Heart left ventricle (tissue), 16 donors: Measurements from ENCODE around the gene ALPL. TPM values are rescaled to one million over a fixed set of nuclear protein-coding genes. Genes with fewer than 3 reads are reported as not detected.
A peak's percentile ranks its signal among the peaks of the same experiment; 100 is the strongest.

ENCODE experiments used
- ATAC-seq, 4 donors: fragments of 200-7000 bp; cut with Tn5 transposase; one replicate each; pipeline ENCODE4 v1.9.1; 2020 to 2022; ENCODE audit warnings: moderate library complexity in 4 of 4, mild to moderate bottlenecking in 3 of 4, moderate number of reproducible peaks in 1 of 4
- DNase-seq, 5 donors: peaks; one replicate each; pipeline ENCODE4 v3.0.0-alpha.2; 2020
- H3K27ac ChIP-seq, 12 donors: fragments of 200-600 bp; sonication (generic) in 4 of 12; one replicate each; pipeline versions ENCODE4 v1.5.0 to v1.8.0; 2016 to 2022; ENCODE audit warnings: mild to moderate bottlenecking in 2 of 12
- H3K27me3 ChIP-seq, 9 donors: fragments of 200-600 bp; sonication (generic) in 2 of 9; one replicate each; pipeline versions ENCODE4 v1.5.1 to v1.8.0; 2016 to 2022; ENCODE audit warnings: mild to moderate bottlenecking in 3 of 9
- H3K36me3 ChIP-seq, 9 donors: fragments of 200-600 bp; sonication (generic) in 2 of 9; one replicate each; pipeline versions ENCODE4 v1.5.0 to v1.8.0; 2018 to 2022; ENCODE audit warnings: mild to moderate bottlenecking in 2 of 9
- H3K4me1 ChIP-seq, 12 donors: fragments of 200-600 bp; sonication (generic) in 4 of 12; one replicate each; pipeline versions ENCODE4 v1.5.0 to v1.8.0; 2016 to 2022; ENCODE audit warnings: mild to moderate bottlenecking in 3 of 12
- H3K4me3 ChIP-seq, 12 donors: fragments of 200-600 bp; sonication (generic) in 4 of 12; one replicate each; pipeline versions ENCODE4 v1.5.0 to v1.8.0; 2017 to 2022; ENCODE audit warnings: mild to moderate bottlenecking in 9 of 12, moderate library complexity in 4 of 12
- H3K9me3 ChIP-seq, 12 donors: fragments of 200-600 bp; sonication (generic) in 4 of 12; one replicate each; pipeline versions ENCODE4 v1.5.0 to v1.8.0; 2016 to 2022; ENCODE audit warnings: mild to moderate bottlenecking in 1 of 12
- POLR2A ChIP-seq, 2 donors: fragments of 450-650 bp; IDR thresholded peaks; one replicate each; pipeline ENCODE4 v1.6.1; 2017; ENCODE audit warnings: antibody characterized with exemption in 2 of 2, mild to moderate bottlenecking in 2 of 2, moderate library complexity in 2 of 2
- WGBS, 4 donors: extraction: QIAGEN DNeasy Blood & Tissue Kit in 2 of 4; methylation state at CpG; one replicate each; pipeline versions ENCODE4 v1.1.5 to v1.1.7; 2013 to 2018; 5-methylcytosine and 5-hydroxymethylcytosine counted together
- intact Hi-C, 10 donors: fragments of 100-400 bp; cut with DNase I; formaldehyde crosslinking; loops; one replicate each; pipeline versions ENCODE4 v1.11.1 to v1.14.2; 2022
- polyA plus RNA-seq, 2 donors: library from polyadenylated mRNA; stranded (reverse); fragments of 200-250 nt; gene quantifications; one replicate each; pipeline ENCODE4 v1.2.3, GENCODE V29; 2013
- total RNA-seq, 9 donors: library from RNA; depleted of rRNA in 2 of 9; stranded (reverse); fragments of >200 nt in 2 of 9; fragmentation: NEBNext Ultra II Directional in 3 of 9; extraction: Animal tissue kit (Norgen Biotek cat#: 25700) in 3 of 9; gene quantifications; one replicate each; pipeline versions ENCODE4 v1.1.0 to v1.2.4, GENCODE V29; 2016 to 2023
- TF ChIP-seq, protein P1 (sequence below), 12 donors: fragments of 200-600 bp; sonication (generic) in 4 of 12; IDR thresholded peaks; one replicate each; pipeline versions ENCODE4 v1.5.0 to v1.8.0; 2018 to 2022; ENCODE audit warnings: antibody characterized with exemption in 12 of 12, mild to moderate bottlenecking in 5 of 12
- donor health status: ischemic (EF 13 %, LVEDD 7.1; RV severe dilation, severe dysfunction).
- donor health status: healthy with polysubstance abuse.
- donor health status: DM: no; HTN: yes; CAD: no.
- donor health status: DM: no; HTN: no; CAD: no.
- donor health status: ischemic (EF 25% LVEDD 6.9; RV normal size, moderate dysfunction).
- donor health status: ischemic (EF 25% LVEDD 5.7; RV mildly dilated, moderate dysfunction).
- donor health status: healthy.
- donor health status: DM: yes; HTN: yes; CAD: no.
- donor health status: ischemic (EF 35%, LVEDD 5.7; RV mildly dilated, moderate dysfunction).
- donor health status: nonischemic (EF 11% LVEDD 7.7; RV severe dilation, severe dysfunction).
- donor health status: DM: yes; HTN: yes; CAD: no.
- donor health status: PGD.
- donor health status: ischemic (EF 29% LVEDD 5.4; RV normal size, mild dysfunction).
- donor health status: nonischemic (EF 23%, LVEDD 6.1; RV moderate dilation, normal function).

Gene ALPL
- total and polyA plus RNA-seq, 11 donors, result 6.3 to 45.8 (median 12.3) TPM

DNA sequence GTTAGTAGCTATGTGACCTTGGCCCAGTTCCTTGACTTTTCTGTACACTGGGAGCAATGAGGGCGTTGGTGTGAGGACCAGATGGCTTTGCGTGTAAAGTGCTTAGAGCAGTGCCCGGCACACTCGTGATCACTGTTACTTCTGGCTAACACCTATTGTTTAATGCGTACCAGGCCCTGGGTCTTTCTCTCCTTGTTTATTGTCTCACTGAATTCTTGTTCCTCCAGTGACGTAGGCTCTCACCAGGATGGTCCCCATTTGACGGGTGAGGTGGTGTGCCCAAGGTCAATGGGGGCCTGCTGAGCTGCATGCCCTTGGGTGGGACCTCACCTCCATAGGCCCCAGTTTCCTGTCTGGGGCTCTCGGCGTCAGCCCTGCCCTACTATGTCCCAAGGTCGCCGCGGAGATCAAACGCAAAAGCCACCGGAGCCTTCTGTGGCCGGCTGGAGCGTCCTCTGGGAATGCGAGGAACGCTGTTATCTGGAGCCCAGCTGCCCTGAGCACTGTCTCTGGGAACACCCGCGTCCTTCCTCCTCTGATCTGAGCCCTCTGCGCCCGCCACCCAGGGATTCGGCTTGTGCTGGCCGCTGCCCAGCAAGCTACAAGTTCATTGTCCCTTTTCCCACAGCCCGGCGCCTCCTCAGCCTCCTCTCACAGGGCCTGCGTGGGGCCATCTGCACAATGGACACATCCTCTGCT, 28.9 kb downstream of the ALPL start:
- no peak for TF ChIP-seq POLR2A (IDR thresholded peaks at IDR 0.05)
- TF ChIP-seq, protein P1, sequence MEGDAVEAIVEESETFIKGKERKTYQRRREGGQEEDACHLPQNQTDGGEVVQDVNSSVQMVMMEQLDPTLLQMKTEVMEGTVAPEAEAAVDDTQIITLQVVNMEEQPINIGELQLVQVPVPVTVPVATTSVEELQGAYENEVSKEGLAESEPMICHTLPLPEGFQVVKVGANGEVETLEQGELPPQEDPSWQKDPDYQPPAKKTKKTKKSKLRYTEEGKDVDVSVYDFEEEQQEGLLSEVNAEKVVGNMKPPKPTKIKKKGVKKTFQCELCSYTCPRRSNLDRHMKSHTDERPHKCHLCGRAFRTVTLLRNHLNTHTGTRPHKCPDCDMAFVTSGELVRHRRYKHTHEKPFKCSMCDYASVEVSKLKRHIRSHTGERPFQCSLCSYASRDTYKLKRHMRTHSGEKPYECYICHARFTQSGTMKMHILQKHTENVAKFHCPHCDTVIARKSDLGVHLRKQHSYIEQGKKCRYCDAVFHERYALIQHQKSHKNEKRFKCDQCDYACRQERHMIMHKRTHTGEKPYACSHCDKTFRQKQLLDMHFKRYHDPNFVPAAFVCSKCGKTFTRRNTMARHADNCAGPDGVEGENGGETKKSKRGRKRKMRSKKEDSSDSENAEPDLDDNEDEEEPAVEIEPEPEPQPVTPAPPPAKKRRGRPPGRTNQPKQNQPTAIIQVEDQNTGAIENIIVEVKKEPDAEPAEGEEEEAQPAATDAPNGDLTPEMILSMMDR (IDR thresholded peaks at IDR 0.05), result no peak
- intact Hi-C loops, result loop anchor here in 6 of 10 donors (1.0 to 10.0 kb wide), 3 partner anchors 34 to 117 kb away; no protein-coding TSS in a partner anchor
- peak; percentile 70 to 89 (median 82) for DNase-seq
- Histone ChIP-seq H3K9me3 (no peaks in the 10 kb centered on the region), H3K4me1 (peaks cover 2 to 76% (median 48%) of the 10 kb centered on the region in 12 donors), H3K4me3 (no peak overlapping the region), H3K36me3 (no peaks in the 10 kb centered on the region), H3K27me3 (peaks cover 0 to 6% (median 0%) of the 10 kb centered on the region in 9 donors), H3K27ac (peak overlapping the region; percentile 11 to 92 (median 83))
- WGBS, 4 donors, result 6 to 16% (median 11%) methylated on average over 21 to 27 of the region's 27 CpGs
- peak; percentile 39 to 71 (median 59) for ATAC-seq

DNA sequence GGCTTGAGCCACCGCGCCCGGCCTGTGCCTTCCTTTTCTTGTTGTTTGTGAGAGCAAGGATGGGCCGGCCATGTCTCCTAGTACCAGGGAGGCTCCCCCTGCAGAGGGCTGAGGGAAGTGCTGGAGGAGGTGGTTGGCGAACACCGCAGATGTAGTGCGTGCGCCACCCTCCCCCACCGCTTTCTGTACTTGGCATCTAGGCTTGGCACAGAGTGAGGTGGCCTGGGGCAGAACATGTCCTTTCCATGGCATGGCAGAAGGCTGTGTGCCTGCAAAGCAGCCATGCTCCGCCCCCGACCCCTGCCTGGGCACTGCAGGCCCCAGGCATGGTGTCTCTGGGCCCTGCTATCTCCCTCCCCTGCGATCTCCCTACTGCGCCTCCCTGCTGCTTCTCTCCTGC, 30.7 kb downstream of the ALPL start:
- Histone ChIP-seq H3K27me3 (peaks cover 0 to 6% (median 0%) of the 10 kb centered on the region in 9 donors), H3K36me3 (no peaks in the 10 kb centered on the region), H3K27ac (peak overlapping the region in 6 of 12 donors; percentile 66 to 90 (median 82)), H3K4me1 (peaks cover 2 to 76% (median 45%) of the 10 kb centered on the region in 12 donors), H3K9me3 (no peaks in the 10 kb centered on the region), H3K4me3 (no peak overlapping the region)
- ATAC-seq (peak in 2 of 4 donors; percentile 26 to 62), DNase-seq (peak in 4 of 5 donors; percentile 43 to 84 (median 64))
- intact Hi-C loops, result loop anchor here in 5 of 10 donors (5.0 to 10.0 kb wide), 2 partner anchors 32 to 115 kb away; no protein-coding TSS in a partner anchor
- no peak for TF ChIP-seq POLR2A (IDR thresholded peaks at IDR 0.05)
- TF ChIP-seq, protein P1 (IDR thresholded peaks at IDR 0.05), result peak in 10 of 12 donors; percentile 9 to 55 (median 34)
- 58 to 87% (median 74%) methylated on average over 8 to 13 of the region's 13 CpGs for WGBS, 4 donors

DNA sequence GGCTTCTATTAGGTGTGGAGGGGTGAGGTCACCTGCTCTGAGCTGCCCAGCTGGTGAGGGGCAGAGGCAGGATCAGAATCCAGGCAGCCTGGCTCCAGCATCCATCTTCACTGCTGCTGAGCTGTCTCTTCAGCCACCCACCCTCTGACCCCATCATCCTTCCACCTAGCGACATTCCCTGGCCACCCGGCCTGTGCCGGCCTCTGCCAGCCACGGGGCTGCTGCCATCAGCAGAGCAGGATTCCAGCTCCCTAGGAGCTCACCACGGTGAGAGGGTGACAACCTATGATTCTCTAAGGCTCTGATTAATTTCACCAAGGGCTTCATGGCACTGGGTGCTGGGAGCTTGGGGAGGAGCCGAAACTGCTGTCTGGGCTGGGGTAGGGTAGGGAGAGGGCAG, 32.1 kb downstream of the ALPL start:
- DNase-seq (peak in 1 of 5 donors; percentile 21), ATAC-seq (peak in 2 of 4 donors; percentile 15 to 16)
- no peak for TF ChIP-seq POLR2A (IDR thresholded peaks at IDR 0.05)
- TF ChIP-seq, protein P1 (IDR thresholded peaks at IDR 0.05), result no peak
- Histone ChIP-seq H3K27me3 (peaks cover 0 to 2% (median 0%) of the 10 kb centered on the region in 9 donors), H3K36me3 (no peaks in the 10 kb centered on the region), H3K9me3 (no peaks in the 10 kb centered on the region), H3K27ac (peak overlapping the region; percentile 59 to 92 (median 78)), H3K4me3 (no peak overlapping the region), H3K4me1 (peaks cover 2 to 72% (median 44%) of the 10 kb centered on the region in 12 donors)
- intact Hi-C loops, result no loop called here
- WGBS, 4 donors, result 52 to 68% (median 67%) methylated on average over 6 of the region's 6 CpGs

DNA sequence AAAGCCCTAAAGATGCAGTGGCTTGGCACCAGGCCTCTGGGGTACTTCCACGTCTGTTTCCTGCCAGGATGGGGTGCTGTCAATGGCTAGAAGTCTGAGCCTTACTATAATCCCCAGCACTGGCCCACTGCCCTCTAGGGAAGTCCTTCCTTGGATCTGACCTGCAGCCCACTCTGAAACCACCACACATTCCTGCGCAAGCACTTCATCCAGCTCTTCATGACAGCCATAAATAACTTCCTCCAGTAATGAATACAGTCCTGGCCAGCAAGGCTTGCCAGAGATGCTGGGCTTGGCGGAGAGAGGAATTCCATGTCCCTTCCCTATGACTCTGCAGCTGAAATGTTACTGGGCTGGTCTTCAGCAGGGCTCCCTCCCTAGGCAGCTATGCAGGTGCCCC, 32.6 kb downstream of the ALPL start:
- H3K4me1 ChIP-seq, result peaks cover 2 to 74% (median 47%) of the 10 kb centered on the region in 12 donors
- peak overlapping the region; percentile 59 to 92 (median 78) for H3K27ac ChIP-seq

More for the DNA sequence above, 32.6 kb downstream of the ALPL start:
- ATAC-seq, result peak; percentile 64 to 78 (median 71)
- 33 to 57% (median 42%) methylated on average over 3 of the region's 3 CpGs for WGBS, 4 donors
- intact Hi-C loops, result no loop called here
- TF ChIP-seq, protein P1 (IDR thresholded peaks at IDR 0.05), result no peak
- TF ChIP-seq POLR2A (IDR thresholded peaks at IDR 0.05), result no peak
- peak in 4 of 5 donors; percentile 48 to 81 (median 71) for DNase-seq
- Histone ChIP-seq H3K9me3 (no peaks in the 10 kb centered on the region), H3K27me3 (peaks cover 0 to 2% (median 0%) of the 10 kb centered on the region in 9 donors), H3K36me3 (no peaks in the 10 kb centered on the region), H3K4me3 (no peak overlapping the region)
